GM19023 (cell line): ENCODE results near the gene C16orf46.

Experiments
- ATAC-seq: cut with Tn5 transposase; IDR thresholded peaks from one replicate; pipeline ENCODE4 v1.9.1; 2021; ENCODE audit warnings: mild to moderate bottlenecking, moderate library complexity; ENCODE audit not compliant: unreplicated experiment

The C16orf46 gene

GRCh38 chr16:81076566-81077075 lies 417 bp downstream of the C16orf46 start:
- ATAC-seq = peak; percentile 83

GRCh38 chr16:81073560-81074330 lies 3.3 kb downstream of the C16orf46 start:
- no peak for ATAC-seq

GRCh38 chr16:81071805-81072204 lies 5.2 kb downstream of the C16orf46 start:
- ATAC-seq = no peak

GRCh38 chr16:81070979-81071378 lies 6.1 kb downstream of the C16orf46 start:
- no peak for ATAC-seq

- no peak for ATAC-seq
Observed at GRCh38 chr16:81069063-81069462, 8.0 kb downstream of the C16orf46 start.

- no peak for ATAC-seq
Observed at GRCh38 chr16:81067166-81067565, 9.9 kb downstream of the C16orf46 start.

- ATAC-seq = no peak
Observed at GRCh38 chr16:81066681-81067080, 10.4 kb downstream of the C16orf46 start.

GRCh38 chr16:81061871-81062608 lies 15.0 kb downstream of the C16orf46 start:
- ATAC-seq = no peak

GRCh38 chr16:81061307-81061640 lies 15.8 kb downstream of the C16orf46 start:
- ATAC-seq = no peak

GRCh38 chr16:81060576-81061306 lies 16.3 kb downstream of the C16orf46 start:
- ATAC-seq = no peak

GRCh38 chr16:81053761-81054160 lies 23.3 kb downstream of the C16orf46 start:
- no peak for ATAC-seq

- no peak for ATAC-seq
Observed at GRCh38 chr16:81042821-81043220, 34.2 kb downstream of the C16orf46 start.

GRCh38 chr16:81041696-81042095 lies 35.3 kb downstream of the C16orf46 start:
- no peak for ATAC-seq

GRCh38 chr16:81040842-81041241 lies 36.2 kb downstream of the C16orf46 start:
- ATAC-seq = no peak

- no peak for ATAC-seq
Observed at GRCh38 chr16:81040131-81040530, 36.9 kb downstream of the C16orf46 start.

- no peak for ATAC-seq
Observed at GRCh38 chr16:81036751-81037350, 40.2 kb downstream of the C16orf46 start.

- peak; percentile 55 for ATAC-seq
Observed at GRCh38 chr16:81035975-81036750, 40.9 kb downstream of the C16orf46 start.

- peak; percentile 91 for ATAC-seq
Observed at GRCh38 chr16:81035398-81035974, 41.6 kb downstream of the C16orf46 start, which contains the start of gene ATMIN. TSS of gene ATMIN (plus strand) at chr16:81035842. CDS start at chr16:81035871, 29 bp downstream.

- no peak for ATAC-seq
Observed at GRCh38 chr16:81029930-81030604, 47.0 kb downstream of the C16orf46 start.
